ENCODE measurements around the gene ST3GAL3. TPM values are rescaled to one million over a fixed set of nuclear protein-coding genes. Genes with fewer than 3 reads are reported as not detected.

ST3GAL3 gene
- polyA plus RNA-seq, 1 of the 3 experiments (the other 2 are of a cell fraction) = 20.6 TPM

GRCh38 chr1:43757343-43758053 lies 50.2 kb downstream of the ST3GAL3 start:
- Histone ChIP-seq H3K27me3 (ENCODE audit: insufficient read depth) (no peaks in the 10 kb centered on the region), H3K4me2 (no peak overlapping the region)
- WGBS (ENCODE audit: low lambda C conversion rate) = 88% methylated on average over 2 of the region's 2 CpGs

More at GRCh38 chr1:43757343-43758053, 50.2 kb downstream of the ST3GAL3 start:
- H3K9me3 ChIP-seq = no peaks in the 10 kb centered on the region
- H2AFZ ChIP-seq (ENCODE audit: low read depth) = no peak overlapping the region
- no peak overlapping the region for H3K4me3 ChIP-seq (ENCODE audit: low read depth in 2 of 2, low read length in 1 of 2)
- DNase-seq = no peak
- no peaks in the 10 kb centered on the region for H3K36me3 ChIP-seq (replicated peaks in 1 of 2; ENCODE audit: control insufficient read depth in 1 of 2, insufficient read depth in 2 of 2, low read length in 1 of 2)
- peaks cover 0 to 6% of the 10 kb centered on the region in 2 experiments; a peak in 2 of 4 replicates for H3K4me1 ChIP-seq (ENCODE audit: control insufficient read depth in 1 of 2, insufficient read depth in 2 of 2, low read depth in 1 of 2, low read length in 1 of 2)
- H4K20me1 ChIP-seq (ENCODE audit: insufficient read depth) = no peaks in the 10 kb centered on the region
- H3K9me2 ChIP-seq = no peaks in the 10 kb centered on the region
- no peak for TF ChIP-seq CTCF (IDR thresholded peaks at IDR 0.05)
- no peak for TF ChIP-seq GABPA (IDR thresholded peaks at IDR 0.05; ENCODE audit: low read depth)
- TF ChIP-seq MEF2A (IDR thresholded peaks at IDR 0.05; ENCODE audit: borderline replicate concordance, low read depth) = no peak
- no peak for TF ChIP-seq POLR2AphosphoS5 (IDR thresholded peaks at IDR 0.05; ENCODE audit: low read depth, low read length)
- no peak for TF ChIP-seq RAD21 (IDR thresholded peaks at IDR 0.05; ENCODE audit: low read length)
- no peak for TF ChIP-seq RXRA (IDR thresholded peaks at IDR 0.05; ENCODE audit: borderline replicate concordance, low read depth)
- no peak for TF ChIP-seq REST (IDR thresholded peaks at IDR 0.05; ENCODE audit: low read depth, low read length)
- TF ChIP-seq EP300 (IDR thresholded peaks at IDR 0.05; ENCODE audit: borderline replicate concordance in 1 of 2, low read depth in 1 of 2, low read length in 1 of 2) = no peak
- no peak for TF ChIP-seq TEAD4 (IDR thresholded peaks at IDR 0.05; ENCODE audit: borderline replicate concordance, insufficient read depth)
- no peak for TF ChIP-seq MXI1 (IDR thresholded peaks at IDR 0.05; ENCODE audit: low read depth, low read length)
- no peak for TF ChIP-seq ZBTB33 (IDR thresholded peaks at IDR 0.05; ENCODE audit: borderline replicate concordance, low read depth)
- no peak for TF ChIP-seq IRF3 (IDR thresholded peaks at IDR 0.05; ENCODE audit: low read depth, low read length)
- no peak for TF ChIP-seq NRF1 (IDR thresholded peaks at IDR 0.05; ENCODE audit: low read depth, low read length)
- no peak for TF ChIP-seq RCOR1 (IDR thresholded peaks at IDR 0.05; ENCODE audit: low read length)
- peaks cover 4% of the 10 kb centered on the region for H3F3A ChIP-seq (replicated peaks; ENCODE audit: insufficient read depth)
- peaks cover 14% of the 10 kb centered on the region for H3K79me2 ChIP-seq (ENCODE audit: insufficient read depth)
- CTCF ChIA-PET = interaction anchor here (1.6 to 14.3 kb wide), 2 partner anchors 12 to 176 kb away, joined by 3 to 533 read pairs; partner anchors contain the start of gene ARTN
- H3K9ac ChIP-seq = no peak overlapping the region
- no peak overlapping the region for H3K27ac ChIP-seq (ENCODE audit: low read depth in 2 of 2, low read length in 1 of 2)
- POLR2A ChIA-PET = no interaction called here

All from SK-N-SH (cell line).